CD4-positive, alpha-beta T cell (primary cell): ENCODE data around the gene OSBPL3. TPM values are rescaled to one million over a fixed set of nuclear protein-coding genes. Genes with fewer than 3 reads are reported as not detected.

Source experiments
- ATAC-seq: fragments of 200-7000 bp; cut with Tn5 transposase; one replicate; pipeline ENCODE4 v1.10.0; 2022; ENCODE audit warnings: mild to moderate bottlenecking; ENCODE audit not compliant: poor library complexity
- CTCF ChIA-PET: fragments of 350-600 bp; sonication (Branson Sonifier 250); formaldehyde crosslinking; loops from one replicate; lab custom pipeline; 2021; ENCODE audit warnings: antibody characterized with exemption, inconsistent platforms; lab: Charles Lee
- POLR2A ChIA-PET: fragments of 350-600 bp; sonication (Branson Sonifier 250); formaldehyde crosslinking; loops from one replicate; lab custom pipeline; 2021; ENCODE audit warnings: antibody characterized with exemption, inconsistent platforms; lab: Charles Lee
- DNase-seq, 14 experiments: peaks; one replicate each; pipeline ENCODE4 v3.0.0-alpha.2; 2013 to 2020; ENCODE audit warnings: mixed read lengths in 2 of 14
- H3K27ac ChIP-seq, 2 donors: one replicate each; pipeline versions ENCODE4 v1.5.1 to v1.7.0; 2013; ENCODE audit warnings: low read length in 2 of 2, low read depth in 1 of 2, mild to moderate bottlenecking in 1 of 2
- H3K27me3 ChIP-seq, 2 experiments: 1 replicate in 1 of 2; 2 replicates in 1 of 2; pipeline versions ENCODE4 v1.6.1 to v1.7.0; 2013; ENCODE audit warnings: low read length in 2 of 2, control low read depth in 1 of 2, mild to moderate bottlenecking in 1 of 2, moderate library complexity in 1 of 2; ENCODE audit not compliant: insufficient read depth in 2 of 2, control insufficient read depth in 1 of 2
- H3K36me3 ChIP-seq: one replicate; pipeline ENCODE4 v1.6.1; 2013; ENCODE audit warnings: low read length, control low read depth; ENCODE audit not compliant: insufficient read depth
- H3K4me1 ChIP-seq: one replicate; pipeline ENCODE4 v1.6.1; 2013; ENCODE audit warnings: low read length, control low read depth; ENCODE audit not compliant: insufficient read depth
- H3K4me3 ChIP-seq: one replicate; pipeline ENCODE4 v1.5.1; 2013; ENCODE audit warnings: mild to moderate bottlenecking, low read length, moderate library complexity
- H3K9me3 ChIP-seq, 2 experiments: 1 replicate in 1 of 2; 2 replicates in 1 of 2; pipeline versions ENCODE4 v1.6.1 to v1.7.0; 2013; ENCODE audit warnings: low read length in 2 of 2, mild to moderate bottlenecking in 2 of 2, control low read depth in 1 of 2, moderate library complexity in 1 of 2; ENCODE audit not compliant: control insufficient read depth in 1 of 2, insufficient read depth in 1 of 2
- H3K27ac Mint-ChIP-seq: one replicate; pipeline ENCODE4 v1.8.0; 2020; ENCODE audit warnings: mixed read lengths
- H3K27me3 Mint-ChIP-seq: one replicate; pipeline ENCODE4 v1.8.0; 2021; ENCODE audit warnings: mixed read lengths
- H3K36me3 Mint-ChIP-seq: one replicate; pipeline ENCODE4 v1.8.0; 2021; ENCODE audit warnings: low read depth, mixed read lengths
- H3K4me1 Mint-ChIP-seq: one replicate; pipeline ENCODE4 v1.8.0; 2021; ENCODE audit warnings: low read depth, mixed read lengths
- H3K4me3 Mint-ChIP-seq: one replicate; pipeline ENCODE4 v1.8.0; 2020; ENCODE audit warnings: mild to moderate bottlenecking, mixed read lengths
- H3K9me3 Mint-ChIP-seq: one replicate; pipeline ENCODE4 v1.8.0; 2020; ENCODE audit warnings: mixed read lengths
- CTCF ChIP-seq: fragments of 200-600 bp; IDR thresholded peaks from one replicate; pipeline ENCODE4 v1.8.0; 2022; ENCODE audit warnings: antibody characterized with exemption, mild to moderate bottlenecking
- intact Hi-C, 2 experiments: fragments of 100-400 bp; cut with DNase I in 1 of 2; cut with micrococcal nuclease in 1 of 2; formaldehyde crosslinking; loops; one replicate each; pipeline versions ENCODE4 v1.15.1 to v1.9.0; 2023 to 2025; cut with DNase I, micrococcal nuclease
- total RNA-seq, 174 experiments: library from RNA in 2 of 174; stranded (reverse) in 2 of 174; gene quantifications; one replicate each; pipeline ENCODE4 v1.2.3 and lab custom pipeline; 2021 to 2026

Gene OSBPL3
- total RNA-seq, 2 experiments from 2014 or later, result 25.4 to 25.9 TPM

- Mint-ChIP-seq H3K4me1 (peaks cover 80% of the 10 kb centered on the region), H3K27me3 (no peaks in the 10 kb centered on the region), H3K4me3 (peak overlapping the region; percentile 31), H3K27ac (no peak overlapping the region), H3K36me3 (peaks cover 13% of the 10 kb centered on the region), H3K9me3 (no peaks in the 10 kb centered on the region)
- Histone ChIP-seq H3K27me3 (no peaks in the 10 kb centered on the region), H3K4me3 (no peak overlapping the region), H3K36me3 (no peaks in the 10 kb centered on the region), H3K4me1 (peaks cover 50% of the 10 kb centered on the region), H3K27ac (no peak overlapping the region), H3K9me3 (no peaks in the 10 kb centered on the region)
- DNase-seq (no peak), ATAC-seq (no peak)
- intact Hi-C loops, result loop anchor here in 1 of 2 experiments (5.0 kb wide), 2 partner anchors 68 to 403 kb away; partner anchors contain the start of gene PALS2
- ChIA-PET CTCF (no interaction called here), POLR2A (no interaction called here)
- TF ChIP-seq CTCF, result no peak
Observed at GRCh38 chr7:24975644-24976260, 4.2 kb downstream of the OSBPL3 start.

- Mint-ChIP-seq H3K36me3 (peaks cover 8% of the 10 kb centered on the region), H3K9me3 (no peaks in the 10 kb centered on the region), H3K4me3 (no peak overlapping the region), H3K4me1 (peaks cover 80% of the 10 kb centered on the region), H3K27me3 (no peaks in the 10 kb centered on the region), H3K27ac (no peak overlapping the region)
- no peak for ATAC-seq
- CTCF ChIA-PET, result no interaction called here
- POLR2A ChIA-PET, result no interaction called here
- Histone ChIP-seq H3K4me1 (peaks cover 47% of the 10 kb centered on the region), H3K9me3 (no peaks in the 10 kb centered on the region), H3K4me3 (no peak overlapping the region), H3K27ac (no peak overlapping the region), H3K36me3 (no peaks in the 10 kb centered on the region), H3K27me3 (no peaks in the 10 kb centered on the region)
- DNase-seq, result no peak
- intact Hi-C loops, result loop anchor here in 1 of 2 experiments (5.0 kb wide), 2 partner anchors 68 to 403 kb away; partner anchors contain the start of gene PALS2
- TF ChIP-seq CTCF, result no peak
Observed at GRCh38 chr7:24975172-24975571, 4.8 kb downstream of the OSBPL3 start.

GRCh38 chr7:24974026-24974832 lies 5.7 kb downstream of the OSBPL3 start:
- H3K27me3 Mint-ChIP-seq, result no peaks in the 10 kb centered on the region
- POLR2A ChIA-PET, result no interaction called here
- H3K27ac Mint-ChIP-seq, result no peak overlapping the region

More at GRCh38 chr7:24974026-24974832, 5.7 kb downstream of the OSBPL3 start:
- Histone ChIP-seq H3K27me3 (no peaks in the 10 kb centered on the region), H3K4me3 (no peak overlapping the region), H3K4me1 (peaks cover 47% of the 10 kb centered on the region), H3K9me3 (no peaks in the 10 kb centered on the region), H3K36me3 (no peaks in the 10 kb centered on the region), H3K27ac (no peak overlapping the region)
- H3K4me3 Mint-ChIP-seq, result no peak overlapping the region
- no peak for DNase-seq
- CTCF ChIA-PET, result no interaction called here
- TF ChIP-seq CTCF, result no peak
- H3K4me1 Mint-ChIP-seq, result peaks cover 85% of the 10 kb centered on the region
- intact Hi-C loops, result no loop called here
- peaks cover 6% of the 10 kb centered on the region for H3K36me3 Mint-ChIP-seq
- no peaks in the 10 kb centered on the region for H3K9me3 Mint-ChIP-seq
- ATAC-seq, result no peak
